NK-92 treated with Interleukin-12 subunit alpha and Interleukin-12 subunit beta, amount 100 ng/mL, for 24 hours (cell line): ENCODE measurements around the gene ACAP2.
"Not testable (repeated sequence)": the region's sequence is repeated elsewhere in the genome, so short reads cannot be mapped to it uniquely, and the experiment has no call there.

Experiments
- DNase-seq: peaks from one replicate; lab custom pipeline; 2025; lab: John Stamatoyannopoulos, UW

The ACAP2 gene

GRCh38 chr3:195241592-195242355 lies 201.0 kb downstream of the ACAP2 start:
- no peak for DNase-seq

- DNase-seq: no peak
These were observed 201.9 kb downstream of the ACAP2 start for GRCh38 chr3:195240939-195241338.

- no peak for DNase-seq
These were observed 202.6 kb downstream of the ACAP2 start for GRCh38 chr3:195240171-195240701.

GRCh38 chr3:195239121-195239520 lies 203.7 kb downstream of the ACAP2 start:
- no peak for DNase-seq

- no peak for DNase-seq
These were observed 204.2 kb downstream of the ACAP2 start for GRCh38 chr3:195238586-195239118.

- DNase-seq: no peak
These were observed 204.7 kb downstream of the ACAP2 start for GRCh38 chr3:195238081-195238571.

GRCh38 chr3:195236801-195237570 lies 205.8 kb downstream of the ACAP2 start:
- DNase-seq: no peak

GRCh38 chr3:195236076-195236798 lies 206.6 kb downstream of the ACAP2 start:
- no peak for DNase-seq

- no peak for DNase-seq
These were observed 212.6 kb downstream of the ACAP2 start for GRCh38 chr3:195230244-195230643.

- DNase-seq: not testable (repeated sequence)
These were observed 213.9 kb downstream of the ACAP2 start for GRCh38 chr3:195228886-195229285.

GRCh38 chr3:195227871-195228270 lies 214.9 kb downstream of the ACAP2 start:
- DNase-seq: no peak

- no peak for DNase-seq
These were observed 215.8 kb downstream of the ACAP2 start for GRCh38 chr3:195226900-195227447.

GRCh38 chr3:195226445-195226844 lies 216.4 kb downstream of the ACAP2 start:
- DNase-seq: no peak

- no peak for DNase-seq
These were observed 217.7 kb downstream of the ACAP2 start for GRCh38 chr3:195224980-195225580.
